ENCODE data around the gene BLMH.
"Not testable (repeated sequence)": the region's sequence is repeated elsewhere in the genome, so short reads cannot be mapped to it uniquely, and the experiment has no call there.

The BLMH gene

DNA sequence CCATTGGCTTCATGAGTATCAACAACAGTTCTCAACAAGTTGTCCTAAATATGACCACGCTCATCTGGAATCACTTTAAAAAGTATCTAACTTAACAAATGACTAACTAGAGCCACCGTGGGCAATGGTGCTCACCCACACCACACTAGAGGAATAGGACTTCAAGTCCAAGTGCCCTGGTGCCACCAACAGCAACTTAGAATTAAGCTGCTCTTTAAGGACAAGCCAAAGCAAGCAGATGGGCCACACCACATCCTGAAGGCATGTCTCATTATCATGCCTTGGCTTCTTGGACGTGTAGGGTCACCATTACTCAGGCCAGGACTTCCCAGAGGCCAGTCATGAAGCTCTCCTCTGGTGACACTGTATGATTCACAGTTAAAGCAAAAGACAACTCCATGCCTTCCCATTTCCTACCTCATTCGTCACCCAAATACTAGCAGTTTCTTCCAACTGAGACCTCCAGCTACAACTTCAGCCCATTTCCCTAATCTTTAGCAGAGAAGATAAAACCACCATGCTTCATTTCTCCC, 46.8 kb downstream of the BLMH start:
- DNase-seq = no peak

DNA sequence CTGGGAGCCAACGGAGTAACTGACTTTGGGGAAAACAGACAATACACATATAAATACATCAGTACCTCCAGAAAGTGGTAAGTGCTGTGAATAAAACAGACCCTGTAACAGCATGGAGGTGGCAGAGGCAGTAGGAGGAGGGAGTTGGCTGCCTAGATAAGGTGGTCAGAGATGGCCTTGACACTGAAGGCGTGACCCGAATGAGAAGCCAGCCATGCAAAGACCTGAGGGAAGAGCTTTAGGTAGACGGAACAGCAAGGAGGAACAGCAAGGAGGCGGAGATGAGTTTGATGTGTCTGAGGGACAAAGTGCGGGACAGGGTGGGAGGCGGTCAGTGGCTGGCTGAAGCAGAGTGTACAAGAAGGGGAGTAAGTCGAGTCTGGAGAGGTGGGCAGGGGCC, 48.2 kb downstream of the BLMH start:
- no peak for DNase-seq

DNA sequence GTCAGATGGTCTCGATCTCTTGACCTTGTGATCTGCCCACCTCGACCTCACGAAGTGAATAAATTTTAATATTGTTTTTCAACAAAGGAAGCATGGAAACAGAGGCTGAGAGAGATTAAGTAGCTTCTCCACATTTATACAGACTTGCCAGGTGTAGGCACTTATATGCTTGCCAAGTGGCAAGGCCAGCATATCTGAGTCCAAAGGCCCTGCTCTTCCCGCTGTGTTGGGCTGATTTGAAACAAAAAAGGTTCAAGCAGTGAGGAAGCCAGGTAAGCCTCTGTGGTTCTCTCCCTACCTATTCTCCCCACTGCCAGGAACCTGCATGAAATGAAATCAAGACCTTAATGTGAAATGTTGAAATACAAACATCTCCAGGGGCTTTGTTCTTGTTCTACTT, 48.7 kb downstream of the BLMH start:
- DNase-seq = no peak

DNA sequence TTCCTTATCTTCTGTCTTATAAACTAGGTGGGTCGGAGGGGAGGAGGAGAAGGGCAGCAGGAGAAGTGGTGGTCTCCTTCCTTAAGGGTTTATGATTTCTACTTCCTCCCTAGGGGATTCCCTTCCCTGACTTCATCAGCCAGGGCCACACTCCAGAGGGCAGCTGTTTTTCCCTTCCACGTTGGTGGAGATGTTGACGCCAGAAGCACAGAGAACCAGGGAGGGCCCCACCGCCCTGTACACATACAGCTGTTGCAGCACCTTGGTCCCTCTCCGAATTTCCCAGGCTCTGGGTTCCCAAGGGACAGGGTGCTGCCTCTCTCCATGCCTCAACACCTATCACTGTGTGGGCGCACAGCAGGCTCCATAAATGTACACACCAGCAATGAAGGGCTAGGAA, 50.7 kb downstream of the BLMH start:
- DNase-seq = no peak

DNA sequence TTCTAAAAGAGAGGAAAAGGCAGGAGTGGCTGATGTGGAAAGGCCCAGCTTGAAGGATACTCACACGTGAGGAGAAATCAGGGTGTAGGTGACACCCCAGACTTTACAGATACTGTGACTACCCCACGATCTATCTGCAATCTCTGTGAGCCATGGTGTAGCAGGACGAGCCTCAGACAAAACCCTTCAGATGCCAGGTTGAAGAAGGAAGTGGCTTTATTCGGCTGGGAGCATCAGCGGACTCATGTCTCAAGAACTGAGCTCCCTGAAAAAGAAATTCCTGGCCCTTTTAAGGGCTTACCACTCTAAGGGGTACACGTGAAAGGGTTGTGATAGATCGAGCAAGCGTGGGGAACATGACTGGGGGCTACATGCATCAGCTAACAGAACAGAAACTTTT, 51.6 kb downstream of the BLMH start:
- no peak for DNase-seq

DNA sequence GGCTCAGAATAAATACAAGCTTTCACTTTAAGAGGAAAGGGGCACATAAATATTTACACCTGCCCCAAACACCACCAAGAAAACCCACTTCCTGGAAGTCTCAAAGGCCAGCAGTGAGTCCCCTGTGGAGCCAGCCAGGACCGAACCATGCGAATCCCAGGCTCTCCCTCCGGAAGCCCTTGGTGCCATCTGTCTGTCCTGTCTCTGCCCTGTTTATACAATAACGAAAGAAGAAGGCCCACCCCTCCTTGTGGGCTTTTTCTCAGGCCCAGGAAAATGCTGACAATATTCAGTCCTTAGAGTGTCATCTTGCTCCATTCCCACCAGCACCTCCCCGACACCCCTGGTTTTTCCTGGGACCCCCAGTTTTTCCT, 52.7 kb downstream of the BLMH start:
- DNase-seq = no peak

DNA sequence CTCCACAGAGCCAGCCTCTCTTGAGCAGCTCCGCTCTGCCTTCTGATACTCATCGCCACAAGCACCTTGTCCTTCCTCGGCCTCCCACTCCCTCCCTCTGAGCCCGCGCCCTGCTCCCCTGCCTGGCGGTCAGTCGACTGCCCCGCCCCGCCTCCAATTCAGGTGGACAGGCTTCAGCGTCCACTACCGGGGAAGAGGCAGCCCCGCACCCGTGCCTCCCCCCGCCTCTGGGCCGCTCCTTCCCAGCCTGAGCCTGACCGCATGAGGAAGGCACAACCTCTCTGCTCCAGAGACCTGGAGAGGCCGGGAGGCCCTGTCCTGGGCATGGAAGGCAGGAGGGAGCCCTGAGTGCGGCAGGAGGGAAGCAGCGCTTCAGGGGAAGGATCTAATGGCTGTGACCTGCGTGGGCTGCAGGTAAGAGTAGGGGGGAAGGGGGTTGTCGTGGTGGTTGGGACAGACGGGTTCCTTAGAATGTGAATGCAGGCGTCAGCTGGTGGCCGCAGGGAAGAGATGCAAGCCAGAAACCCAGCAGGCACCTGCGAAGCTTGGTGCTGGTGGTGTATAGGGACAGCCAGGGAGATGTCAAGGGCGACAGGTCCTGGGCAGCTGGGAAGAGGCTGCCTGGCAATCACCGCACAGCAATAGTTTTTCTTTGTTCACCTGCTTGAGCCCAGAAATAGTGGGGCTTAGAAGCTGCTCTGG, 53.2 kb downstream of the BLMH start:
- no peak for DNase-seq

DNA sequence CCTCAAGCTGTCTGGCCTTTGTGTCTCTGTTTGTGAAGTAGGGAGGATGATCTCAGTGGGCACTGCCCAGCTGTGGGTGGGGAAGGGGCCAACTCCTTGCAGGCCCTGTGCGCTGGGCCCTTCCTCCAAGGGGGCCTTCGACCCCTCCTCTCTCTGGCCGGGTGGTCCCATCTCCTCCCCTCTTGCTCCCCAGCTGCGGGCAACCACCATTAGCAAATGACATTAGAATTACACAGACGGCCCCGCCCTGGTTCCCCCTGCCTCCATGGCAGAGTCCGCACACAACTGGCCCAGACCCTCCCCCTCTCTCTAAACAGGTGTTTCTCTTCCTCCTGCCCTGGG, 53.8 kb downstream of the BLMH start:
- DNase-seq = no peak

DNA sequence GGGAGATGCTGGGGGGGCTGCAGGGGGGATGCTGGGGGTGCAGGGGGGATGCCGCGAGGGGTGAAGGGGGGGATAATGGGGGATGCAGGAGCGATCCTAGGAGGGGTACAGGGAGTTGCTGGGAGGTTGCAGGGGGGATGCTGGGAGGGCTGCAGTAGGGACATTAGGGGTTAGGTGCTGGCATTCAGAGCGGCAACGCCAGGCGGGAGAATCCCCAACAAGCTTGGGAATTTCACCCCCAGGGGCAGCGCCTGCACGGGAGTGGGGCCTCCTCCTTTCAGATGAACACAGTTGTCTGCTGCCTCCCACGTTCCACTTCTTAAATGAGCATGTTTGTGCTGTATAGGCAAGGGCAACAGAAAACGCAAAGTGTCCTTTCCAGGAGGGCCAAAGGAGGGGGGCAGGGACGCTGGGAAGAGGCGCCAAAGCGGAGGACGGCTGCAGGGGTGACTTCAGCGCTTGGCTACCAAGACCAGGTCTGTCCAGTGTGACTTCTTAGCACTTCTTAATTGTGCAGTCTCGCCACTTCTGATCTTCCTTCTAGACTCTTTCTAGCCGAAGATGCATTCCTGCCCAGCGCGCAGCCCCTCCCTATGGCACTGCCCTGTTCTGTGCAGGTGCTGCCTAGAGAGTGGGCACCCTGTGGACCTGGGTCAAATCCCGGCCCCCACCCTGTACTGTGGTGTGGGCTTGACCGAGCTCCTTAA, 54.3 kb downstream of the BLMH start:
- no peak for DNase-seq

DNA sequence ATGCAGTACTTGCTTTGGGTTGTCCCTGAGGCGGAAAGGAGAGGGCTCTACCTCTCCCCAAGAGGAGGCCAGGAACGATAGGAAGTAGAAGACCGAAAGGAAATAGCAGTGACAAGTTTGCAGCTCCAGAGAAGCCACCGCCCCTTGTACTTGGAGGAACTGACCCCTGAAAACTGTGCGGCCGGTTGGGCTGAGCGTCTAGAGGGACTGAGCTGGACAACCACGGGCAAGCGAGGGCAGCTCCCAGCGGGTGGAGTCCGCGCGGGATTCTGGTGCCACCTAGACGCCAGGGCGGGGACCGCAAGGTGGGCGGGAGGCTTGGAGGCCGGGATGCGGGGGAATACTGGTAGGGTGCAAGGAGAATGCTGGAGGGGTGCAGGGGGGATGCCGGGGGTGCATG, 55.0 kb downstream of the BLMH start:
- no peak for DNase-seq

DNA sequence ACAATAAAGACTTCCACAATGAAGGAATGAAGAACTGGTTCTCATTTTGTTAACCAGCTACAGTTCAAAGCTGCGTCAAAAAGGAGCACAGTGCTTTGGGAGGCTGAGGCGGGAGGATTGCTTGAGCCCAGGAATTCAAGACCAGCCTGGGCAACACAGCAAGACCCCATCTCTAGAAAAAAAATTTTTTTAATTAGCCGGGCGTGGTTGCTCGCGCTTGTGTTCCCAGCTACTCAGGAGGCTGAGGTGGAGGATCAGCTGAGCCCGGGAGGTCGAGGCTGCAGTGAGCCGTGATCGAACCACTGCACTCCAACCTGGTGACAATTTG, 55.5 kb downstream of the BLMH start:
- DNase-seq = no peak

DNA sequence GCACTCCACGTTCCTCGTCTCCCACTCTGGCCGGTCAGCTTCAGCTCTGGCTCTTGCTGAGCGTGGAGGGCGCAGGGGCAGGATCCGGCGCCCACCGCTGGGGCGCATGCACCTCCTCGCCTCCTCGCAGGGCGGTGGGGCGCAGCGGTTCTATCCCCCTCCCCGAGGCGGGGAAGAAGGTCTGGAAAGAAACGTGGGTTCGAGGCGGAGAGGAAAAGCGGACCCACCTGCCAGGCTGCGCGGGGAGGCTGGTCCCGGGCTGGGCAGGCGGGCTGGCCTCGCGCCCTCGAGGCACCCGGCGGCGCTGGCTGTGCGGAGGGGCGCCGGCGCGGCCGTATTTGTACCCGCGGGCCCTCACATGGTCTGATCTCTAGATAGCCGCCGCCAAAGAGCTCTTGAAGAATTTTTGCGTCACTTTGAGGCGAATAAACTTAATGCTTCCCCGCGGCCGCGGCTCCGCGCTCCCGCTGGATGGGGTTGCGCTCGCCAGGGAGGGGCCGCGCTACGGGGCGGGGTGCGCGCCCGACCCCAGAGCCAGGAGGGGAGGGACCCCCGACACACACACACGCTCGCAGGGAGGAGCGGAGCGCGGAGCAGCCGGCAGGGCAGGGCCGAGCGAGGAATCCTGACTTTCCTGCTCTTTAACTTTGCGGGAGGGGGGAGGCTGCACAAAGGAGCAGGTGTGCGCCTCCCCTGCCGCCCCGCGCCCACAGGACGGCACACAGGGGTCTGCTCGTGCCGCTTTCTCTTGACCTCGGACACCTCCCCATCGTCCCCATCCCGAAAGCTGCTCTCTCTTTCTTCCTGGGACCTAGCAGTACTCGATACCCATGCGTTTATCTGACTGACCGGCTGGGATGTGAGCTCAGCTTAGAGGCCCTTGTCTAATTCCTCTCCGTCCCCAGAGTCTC, 56.1 kb downstream of the BLMH start, which contains the start of gene SLC6A4:
Gene SLC6A4, minus strand, starts transcription at position 312 of the 911 bp plus-strand sequence. CDS start 13,739 bp downstream, outside the sequence.
- DNase-seq = no peak

DNA sequence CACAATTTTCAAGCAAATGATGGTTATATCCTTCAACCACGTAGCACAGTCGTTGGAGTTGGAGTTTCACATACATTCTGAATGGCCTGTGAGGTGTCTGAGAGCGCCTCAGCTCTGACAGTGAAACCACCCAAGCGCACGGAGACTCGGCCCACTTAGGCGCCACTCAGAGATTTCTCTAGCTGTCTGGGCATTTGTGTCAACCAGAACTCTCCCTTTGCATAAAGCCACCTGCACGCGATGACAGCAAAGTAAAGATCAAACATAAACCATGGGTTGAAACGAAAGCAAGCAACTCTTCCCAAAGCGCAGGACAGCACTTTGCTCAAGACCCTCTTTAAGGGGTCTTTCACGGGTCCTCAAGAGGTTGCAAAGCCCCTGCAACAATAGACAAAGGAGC, 56.8 kb downstream of the BLMH start:
- no peak for DNase-seq

DNA sequence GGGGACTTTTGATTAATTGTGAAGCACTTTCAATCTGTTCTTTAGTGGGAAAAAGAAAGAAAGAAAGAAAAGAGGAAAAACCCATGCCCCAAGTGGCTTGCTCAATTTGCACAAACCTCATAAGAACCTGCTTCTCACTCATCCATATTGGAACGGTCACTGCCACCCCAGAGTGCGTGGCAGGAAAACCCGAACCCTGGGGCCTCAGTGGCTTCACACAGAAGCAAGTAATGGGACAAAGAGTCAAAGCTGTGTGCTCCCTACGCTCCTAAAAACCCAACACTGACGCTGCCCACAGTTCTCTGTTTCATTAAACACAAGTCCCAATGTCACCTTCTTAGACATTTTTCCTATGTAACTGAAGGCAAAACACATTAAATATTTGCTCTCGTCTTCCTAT, 57.4 kb downstream of the BLMH start:
- DNase-seq = no peak

DNA sequence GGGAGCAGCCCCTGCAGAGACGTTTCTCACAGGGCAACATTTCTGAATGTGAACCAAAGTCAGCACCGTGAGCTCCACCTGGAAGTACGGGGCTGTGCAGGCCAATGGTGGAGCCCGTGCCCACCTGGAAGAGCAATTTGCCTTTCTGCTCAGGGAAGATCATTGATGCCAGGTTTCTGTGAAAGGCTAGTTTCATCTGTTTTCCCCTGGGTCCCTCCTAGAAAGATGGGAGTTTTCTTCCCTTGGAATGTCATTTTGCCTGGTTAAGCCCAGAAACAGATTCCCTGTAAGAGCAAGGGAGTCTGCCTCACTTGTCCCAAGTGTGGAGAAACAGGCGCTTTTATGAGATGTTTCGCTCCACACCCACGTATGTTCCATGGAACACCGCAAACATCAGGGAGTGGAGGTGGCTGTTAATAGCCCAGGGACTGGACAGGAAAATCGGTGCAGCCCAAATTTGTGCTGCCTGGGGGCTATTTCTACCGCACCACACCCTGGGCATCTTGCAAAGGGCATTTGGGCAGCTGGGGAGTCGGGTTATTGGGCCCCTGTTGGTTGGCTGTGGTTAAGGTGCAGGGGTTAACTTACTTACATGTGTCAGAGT, 58.8 kb downstream of the BLMH start:
- DNase-seq = no peak

DNA sequence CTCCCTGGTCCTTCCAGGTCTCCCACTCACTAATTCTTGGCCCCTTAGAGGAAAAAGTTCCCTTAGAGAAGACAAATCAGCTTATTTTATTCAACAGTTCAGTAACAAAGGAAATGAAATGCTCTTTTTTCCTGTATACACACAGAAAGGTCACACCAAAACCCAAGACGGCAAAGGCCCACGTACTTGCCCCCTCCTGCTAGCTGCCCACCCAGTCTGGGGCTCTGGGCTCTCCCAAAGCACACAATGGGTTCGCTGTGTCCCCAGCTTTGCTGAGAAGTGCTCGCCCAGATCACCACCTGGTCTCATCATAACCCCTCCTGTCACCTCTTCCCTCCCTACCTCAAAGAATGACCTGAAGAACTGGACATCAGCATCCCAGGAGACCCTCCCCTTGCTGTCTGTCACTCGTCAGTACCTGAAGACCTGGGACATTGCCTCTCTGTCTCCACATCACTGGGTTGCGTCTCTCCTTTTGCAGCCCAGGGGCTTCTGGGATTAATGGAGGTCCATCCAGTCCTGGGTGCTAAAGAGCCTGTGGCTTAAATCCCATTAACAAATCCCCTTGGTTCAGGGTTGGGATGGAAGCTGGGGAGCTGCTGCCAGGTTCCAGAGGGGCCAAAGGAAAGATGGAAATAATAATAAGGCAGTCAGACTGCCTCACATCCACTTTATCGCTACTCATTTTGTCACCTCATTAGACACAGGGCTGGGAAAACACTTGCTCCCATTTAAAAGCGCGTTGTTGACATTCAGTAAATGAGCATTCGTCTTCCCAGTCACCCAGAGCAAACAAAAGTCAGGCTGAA, 59.5 kb downstream of the BLMH start:
- no peak for DNase-seq

DNA sequence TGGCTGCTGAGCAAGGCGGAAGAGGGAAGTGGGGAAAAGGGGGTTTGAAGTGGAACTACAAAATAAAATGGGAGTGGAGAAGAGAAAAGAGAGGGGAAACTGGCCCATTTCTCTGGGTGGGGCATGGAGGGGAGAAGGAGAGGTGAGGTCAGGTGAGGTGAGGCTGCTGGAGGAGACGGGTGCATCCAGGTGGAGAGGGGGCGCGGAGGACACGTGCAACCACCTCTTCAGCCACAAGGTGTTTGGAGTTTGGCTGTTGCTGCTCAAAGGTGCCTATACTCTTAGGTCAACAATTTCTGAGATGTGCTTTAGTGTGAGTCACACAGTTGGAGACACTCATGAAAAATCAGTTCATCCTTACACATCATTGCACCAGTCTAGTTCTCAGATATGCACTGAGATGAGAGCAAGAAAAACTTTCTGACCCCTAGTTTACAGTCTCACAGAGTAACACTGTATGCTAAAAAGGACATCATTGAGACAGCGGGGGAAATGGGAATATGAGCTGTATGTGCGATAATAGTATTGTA, 61.1 kb downstream of the BLMH start:
- no peak for DNase-seq

DNA sequence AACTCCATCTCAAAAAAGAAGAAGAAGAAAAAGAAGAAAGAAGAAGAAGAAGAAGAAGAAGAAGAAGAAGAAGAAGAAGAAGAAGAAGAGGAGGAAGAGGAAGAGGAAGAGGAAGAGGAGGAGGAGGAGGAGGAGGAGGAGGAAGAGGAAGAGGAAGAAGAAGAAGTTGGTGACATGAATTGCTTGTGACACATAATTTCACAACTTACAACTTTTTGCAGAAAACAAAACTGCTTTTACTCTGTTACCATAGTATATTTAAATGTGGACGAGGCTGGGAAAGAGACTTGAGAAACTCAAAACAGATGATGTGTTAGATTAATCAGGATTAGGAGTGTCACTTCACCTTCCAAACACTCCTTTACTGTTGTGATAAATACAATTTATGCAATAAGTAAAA, 61.7 kb downstream of the BLMH start:
- DNase-seq = not testable (repeated sequence)

DNA sequence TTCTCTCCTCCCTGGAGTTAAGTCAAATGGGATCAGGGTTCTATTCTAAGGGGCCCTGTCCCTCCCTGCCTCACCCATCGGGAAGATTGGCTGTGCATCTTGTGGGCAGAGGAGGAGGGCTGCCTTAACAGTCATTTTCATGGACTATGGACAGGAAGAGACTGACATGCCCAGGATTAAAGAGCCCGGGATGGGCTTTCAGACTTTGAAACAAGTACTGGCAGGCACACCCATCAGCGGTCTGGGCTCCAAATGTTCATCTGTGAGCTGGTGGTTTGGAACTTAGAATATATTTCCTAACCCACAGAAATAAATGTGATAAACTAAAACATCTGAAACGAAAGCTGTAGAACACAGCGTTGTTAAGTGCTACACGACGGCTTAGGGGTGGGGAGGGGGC, 62.7 kb downstream of the BLMH start:
- no peak for DNase-seq

DNA sequence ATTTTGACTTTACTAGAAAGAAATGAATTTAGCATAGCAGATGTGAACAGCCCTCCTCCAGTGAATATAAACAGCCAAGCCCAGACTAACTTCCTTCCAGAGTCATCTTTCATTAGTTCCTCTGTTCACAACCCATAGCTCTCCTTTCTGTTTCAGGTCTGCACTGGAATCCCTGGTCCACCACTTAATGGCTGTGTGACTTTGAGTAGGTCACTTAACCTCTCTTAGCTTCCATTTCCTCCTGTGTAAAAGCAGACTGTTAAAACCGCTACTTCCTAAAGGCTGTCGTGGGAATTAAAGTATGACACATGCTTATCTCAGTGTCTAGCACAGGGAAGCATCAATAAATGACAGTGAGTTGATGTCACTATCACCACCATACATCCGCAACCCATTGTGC, 63.7 kb downstream of the BLMH start:
- no peak for DNase-seq

DNA sequence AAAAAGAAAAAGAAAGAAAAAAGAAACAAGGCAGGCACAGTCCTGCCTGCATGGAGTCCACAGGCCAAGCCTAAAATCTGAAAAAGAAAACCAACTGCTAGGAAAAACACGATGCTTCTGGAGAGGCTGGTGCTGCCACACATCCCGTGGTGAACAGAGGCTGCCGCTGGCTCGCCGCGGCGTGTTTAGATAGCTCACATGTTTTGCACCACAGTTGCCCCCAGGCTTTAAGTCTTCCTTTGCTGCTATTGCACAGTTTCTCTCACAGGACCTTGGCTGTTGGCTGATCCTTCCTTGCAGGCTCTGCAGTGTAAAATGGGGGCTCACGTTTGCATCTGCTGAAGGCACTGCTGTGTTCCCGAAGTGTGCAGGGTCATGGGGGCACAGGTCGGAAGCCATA, 64.9 kb downstream of the BLMH start:
- no peak for DNase-seq

DNA sequence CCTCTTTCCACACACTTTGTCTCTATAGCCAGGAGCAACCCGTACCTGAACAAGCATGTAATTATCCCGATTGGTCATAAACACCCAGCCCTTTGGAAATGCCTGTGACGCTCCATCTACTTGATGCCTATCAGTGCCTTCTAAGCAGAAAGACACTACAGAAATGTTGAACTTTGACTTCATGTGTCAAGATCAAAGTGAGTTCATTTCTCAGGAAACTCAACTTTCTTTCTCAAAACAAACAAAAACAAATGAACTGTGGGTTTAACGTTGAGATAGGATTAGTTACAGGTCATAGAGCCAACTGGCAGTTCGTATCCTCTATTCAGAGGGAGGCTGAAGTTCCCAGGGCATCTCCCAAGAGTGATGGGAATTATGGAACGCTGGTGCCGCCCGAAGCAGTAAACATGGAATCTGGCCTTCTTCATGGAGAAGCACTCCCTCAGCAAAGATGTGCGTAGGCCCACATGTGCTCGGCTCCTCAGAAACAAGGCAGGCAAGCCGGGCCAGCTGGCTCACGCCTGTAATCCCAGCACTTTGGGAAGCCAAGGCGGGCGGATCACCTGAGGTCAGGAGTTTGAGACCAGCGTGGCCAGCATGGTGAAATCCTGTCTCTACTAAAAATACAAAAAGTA, 65.7 kb downstream of the BLMH start:
- no peak for DNase-seq

All from NCI-H1694 treated with DMSO at 0.1 percent for 48 hours (cell line).